Measurements from ENCODE around the gene SMYD4. TPM values are rescaled to one million over a fixed set of nuclear protein-coding genes. Genes with fewer than 3 reads are reported as not detected.
"Not testable (repeated sequence)": the region's sequence is repeated elsewhere in the genome, so short reads cannot be mapped to it uniquely, and the experiment has no call there.

Gene SMYD4
- total RNA-seq, 1 donor, result 10.7 TPM

DNA sequence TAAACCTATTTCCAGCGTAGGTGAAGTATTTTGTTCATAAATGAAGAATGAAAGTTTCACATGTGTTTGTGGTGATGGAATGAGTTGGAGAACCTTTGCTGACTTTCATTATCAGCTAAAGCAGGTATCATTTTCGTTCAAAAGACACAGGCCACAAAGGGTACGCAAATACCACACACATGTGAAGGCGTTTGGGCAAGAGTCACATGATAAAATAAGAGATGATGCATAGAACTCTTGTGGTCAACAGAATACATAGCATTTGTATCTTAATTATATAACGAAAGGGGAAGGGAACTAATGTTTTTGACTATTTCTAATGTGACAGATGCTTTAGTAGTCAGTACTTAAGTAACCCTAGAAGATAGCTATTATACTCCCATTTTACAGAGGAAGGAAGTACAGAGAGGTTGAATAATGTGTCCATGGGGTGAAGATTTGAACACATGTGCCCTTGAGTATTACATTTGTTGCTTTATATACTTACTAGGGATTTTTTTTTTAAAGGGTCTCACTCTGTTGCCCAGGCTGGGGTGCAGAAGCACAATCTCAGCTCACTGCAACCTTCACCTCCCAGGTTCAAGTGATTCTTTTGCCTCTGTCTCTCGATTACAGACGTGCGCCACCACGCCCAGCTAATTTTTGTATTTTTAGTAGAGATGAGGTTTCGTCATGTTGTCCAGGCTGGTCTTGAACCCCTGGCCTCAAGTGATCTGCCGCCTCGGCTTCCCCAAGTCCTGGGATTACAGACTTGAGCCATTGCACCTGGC, 4.9 kb upstream of the SMYD4 start:
- H3K4me3 ChIP-seq (ENCODE audit: low read depth, low read length), result no peak overlapping the region
- TF ChIP-seq, protein P1, sequence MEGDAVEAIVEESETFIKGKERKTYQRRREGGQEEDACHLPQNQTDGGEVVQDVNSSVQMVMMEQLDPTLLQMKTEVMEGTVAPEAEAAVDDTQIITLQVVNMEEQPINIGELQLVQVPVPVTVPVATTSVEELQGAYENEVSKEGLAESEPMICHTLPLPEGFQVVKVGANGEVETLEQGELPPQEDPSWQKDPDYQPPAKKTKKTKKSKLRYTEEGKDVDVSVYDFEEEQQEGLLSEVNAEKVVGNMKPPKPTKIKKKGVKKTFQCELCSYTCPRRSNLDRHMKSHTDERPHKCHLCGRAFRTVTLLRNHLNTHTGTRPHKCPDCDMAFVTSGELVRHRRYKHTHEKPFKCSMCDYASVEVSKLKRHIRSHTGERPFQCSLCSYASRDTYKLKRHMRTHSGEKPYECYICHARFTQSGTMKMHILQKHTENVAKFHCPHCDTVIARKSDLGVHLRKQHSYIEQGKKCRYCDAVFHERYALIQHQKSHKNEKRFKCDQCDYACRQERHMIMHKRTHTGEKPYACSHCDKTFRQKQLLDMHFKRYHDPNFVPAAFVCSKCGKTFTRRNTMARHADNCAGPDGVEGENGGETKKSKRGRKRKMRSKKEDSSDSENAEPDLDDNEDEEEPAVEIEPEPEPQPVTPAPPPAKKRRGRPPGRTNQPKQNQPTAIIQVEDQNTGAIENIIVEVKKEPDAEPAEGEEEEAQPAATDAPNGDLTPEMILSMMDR (IDR thresholded peaks at IDR 0.05; ENCODE audit: insufficient read depth, low read length), result no peak
- no peak for DNase-seq (ENCODE audit: low read depth)

DNA sequence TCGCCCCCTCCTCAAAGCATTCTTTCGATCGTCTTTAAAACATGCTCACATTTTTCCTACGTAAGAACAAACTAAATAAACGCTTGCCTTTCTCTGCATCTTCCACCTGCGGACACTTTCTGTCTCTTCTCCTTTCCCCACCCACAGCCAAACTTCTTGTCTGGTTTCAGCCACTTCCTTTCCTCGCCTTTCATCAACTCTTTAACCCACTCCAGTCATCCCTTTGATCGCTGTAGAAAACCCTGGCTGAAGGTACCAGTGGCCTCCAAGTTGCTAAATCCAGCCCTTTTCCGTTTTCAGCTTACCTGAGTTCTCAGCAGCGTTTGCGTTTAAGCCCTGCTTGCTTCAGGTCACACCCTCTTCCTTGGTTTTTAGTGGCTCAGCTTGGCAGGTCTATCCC, 586 bp upstream of the SMYD4 start:
- TF ChIP-seq, protein P1 (IDR thresholded peaks at IDR 0.05; ENCODE audit: insufficient read depth, low read length), result no peak
- H3K4me3 ChIP-seq (ENCODE audit: low read depth, low read length), result peak overlapping the region; percentile 90
- peak; percentile 11 for DNase-seq (ENCODE audit: low read depth)

DNA sequence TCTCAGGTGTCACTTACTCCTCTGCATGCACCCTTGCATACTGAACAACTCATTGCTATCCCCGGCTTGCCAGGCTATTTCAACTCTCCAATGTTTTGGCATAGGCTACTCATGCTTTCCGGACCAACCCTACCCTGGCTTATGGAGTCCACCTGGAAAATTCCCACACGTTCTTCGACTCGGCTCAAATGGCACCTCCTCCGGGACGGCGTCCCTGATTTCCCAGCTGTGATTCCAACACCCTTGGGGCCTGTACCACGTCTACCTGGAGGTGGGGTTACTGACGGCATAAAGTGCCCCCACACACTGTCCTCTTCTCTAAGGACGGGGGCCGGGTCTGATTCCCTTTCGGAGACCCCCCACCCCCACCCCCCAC, 498 bp downstream of the SMYD4 start:
- H3K4me3 ChIP-seq (ENCODE audit: low read depth, low read length), result peak overlapping the region; percentile 90
- DNase-seq (ENCODE audit: low read depth), result peak; percentile 18
- TF ChIP-seq, protein P1 (IDR thresholded peaks at IDR 0.05; ENCODE audit: insufficient read depth, low read length), result no peak

DNA sequence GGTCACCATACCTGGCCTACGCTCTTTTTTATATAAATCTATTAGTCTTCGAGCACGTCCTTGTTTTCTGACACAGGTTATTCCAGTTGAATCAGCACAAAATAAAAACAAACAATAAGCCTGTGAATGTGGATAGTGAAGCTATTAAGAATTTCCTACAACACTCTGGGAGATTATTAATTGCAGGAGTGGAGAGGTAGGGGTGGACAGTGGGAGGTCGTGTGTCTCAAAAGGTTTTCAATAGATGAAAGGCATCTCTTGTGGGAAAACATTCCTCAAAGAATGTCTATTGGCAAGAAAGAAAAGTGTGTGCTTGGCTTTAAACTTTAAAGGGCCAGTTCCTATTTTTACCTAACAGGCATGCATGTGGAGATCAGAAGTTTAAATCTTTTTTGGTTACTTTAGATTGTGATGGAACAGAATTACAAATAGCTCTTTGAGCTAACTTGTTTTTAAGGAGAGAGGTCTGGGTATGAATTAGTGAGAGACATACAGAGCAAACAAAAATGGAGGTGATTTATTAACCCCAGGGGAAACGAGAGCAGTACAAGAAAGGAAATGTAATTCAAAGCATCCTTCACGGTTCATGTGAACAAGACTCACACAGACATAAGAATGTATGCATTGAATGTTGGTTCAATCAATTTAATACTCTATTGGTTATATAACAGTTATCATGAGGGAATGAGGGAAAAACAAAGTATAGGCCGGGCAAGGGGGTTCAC, 9.0 kb downstream of the SMYD4 start:
- H3K4me3 ChIP-seq (ENCODE audit: low read depth, low read length), result no peak overlapping the region
- TF ChIP-seq, protein P1 (IDR thresholded peaks at IDR 0.05; ENCODE audit: insufficient read depth, low read length), result no peak
- DNase-seq (ENCODE audit: low read depth), result no peak

DNA sequence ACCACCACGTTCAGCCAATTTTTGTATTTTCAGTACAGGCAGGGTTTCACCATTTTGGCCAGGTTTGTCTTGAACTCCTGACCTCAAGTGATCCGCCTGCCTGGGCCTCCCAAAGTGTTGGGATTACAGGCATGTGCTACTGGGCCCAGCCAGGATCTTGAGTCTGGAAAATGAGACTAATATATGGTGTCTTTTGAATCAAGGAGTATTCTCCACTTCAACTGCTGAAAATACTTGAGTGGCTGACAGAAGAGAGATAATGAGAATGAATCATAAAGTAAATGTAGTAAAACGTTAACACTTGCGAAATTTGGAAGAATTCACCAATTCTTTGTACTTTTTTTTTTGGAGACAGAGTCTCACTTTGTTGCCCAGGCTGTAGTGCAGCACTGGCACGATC, 16.6 kb downstream of the SMYD4 start:
- H3K4me3 ChIP-seq (ENCODE audit: low read depth, low read length), result no peak overlapping the region
- peak; percentile 80 for DNase-seq (ENCODE audit: low read depth)
- TF ChIP-seq, protein P1 (IDR thresholded peaks at IDR 0.05; ENCODE audit: insufficient read depth, low read length), result no peak

DNA sequence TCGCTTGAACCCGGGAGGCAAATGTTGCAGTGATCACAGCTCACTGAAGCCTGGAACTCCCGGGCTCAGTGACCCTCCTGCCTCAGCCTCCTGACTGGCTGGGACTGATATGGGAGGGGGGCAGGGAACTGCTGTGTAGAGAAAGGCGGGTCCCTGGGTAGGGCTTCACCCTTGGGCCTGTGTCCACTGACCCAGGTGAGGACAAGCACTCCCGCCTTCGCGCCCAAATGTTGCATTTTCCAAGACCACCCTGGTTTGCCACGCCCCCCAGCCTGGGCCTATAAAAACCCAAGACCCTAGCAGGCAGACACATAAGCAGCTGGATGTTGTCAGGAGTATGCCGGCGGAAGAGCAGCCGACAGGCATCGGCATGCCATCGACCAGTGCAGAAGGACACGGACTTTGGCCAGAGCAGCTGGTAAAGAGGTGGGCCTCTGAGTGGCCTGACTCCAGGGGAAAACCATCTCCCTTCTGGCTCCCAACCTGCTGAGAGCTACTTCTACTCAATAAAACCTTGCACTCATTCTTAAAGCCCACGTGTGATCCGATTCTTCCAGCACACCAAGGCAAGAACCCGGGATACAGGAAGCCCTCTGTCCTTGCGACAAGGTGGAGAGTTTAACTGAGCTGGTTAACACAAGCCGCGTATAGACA, 19.1 kb downstream of the SMYD4 start:
- no peak for DNase-seq (ENCODE audit: low read depth)

DNA sequence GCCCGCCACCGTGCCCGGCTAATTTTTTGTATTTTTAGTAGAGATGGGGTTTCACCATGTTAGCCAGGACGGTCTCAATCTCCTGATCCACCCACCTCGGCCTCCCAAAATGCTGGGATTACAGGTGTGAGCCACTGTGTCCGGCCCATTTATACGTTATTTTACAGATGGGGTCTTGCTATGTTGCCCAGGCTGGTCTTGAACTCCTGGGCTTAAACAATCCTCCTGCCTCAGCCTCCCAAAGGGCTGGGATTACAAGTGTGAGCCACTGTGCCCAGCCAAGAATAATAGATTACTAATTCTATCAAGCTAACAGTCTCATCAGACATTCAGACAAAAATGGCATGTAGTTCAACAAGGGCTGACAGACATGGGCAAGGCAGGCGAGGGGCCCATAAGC, 19.9 kb downstream of the SMYD4 start:
- H3K4me3 ChIP-seq (ENCODE audit: low read depth, low read length); DNase-seq (ENCODE audit: low read depth): not testable (repeated sequence)

More for the DNA sequence above, 19.1 kb downstream of the SMYD4 start:
- TF ChIP-seq, protein P1 (IDR thresholded peaks at IDR 0.05; ENCODE audit: insufficient read depth, low read length), result no peak
- H3K4me3 ChIP-seq (ENCODE audit: low read depth, low read length), result no peak overlapping the region
